Measurements from ENCODE around the gene SH2D7.

The SH2D7 gene

GRCh38 chr15:78071383-78071782, 21.0 kb upstream of the SH2D7 start:
- Histone ChIP-seq H3K9me3 (replicated peaks in 1 of 11) (no peaks in the 10 kb centered on the region), H3K27me3 (no peaks in the 10 kb centered on the region), H3K27ac (peak overlapping the region in 7 of 11 experiments; percentile 73 to 91 (median 81); a peak in 9 of 22 replicates), H3K36me3 (peaks cover 0 to 15% (median 6%) of the 10 kb centered on the region in 11 experiments; a peak in 4 of 22 replicates), H3K4me3 (no peak overlapping the region), H4K20me1 (peaks cover 0 to 34% (median 5%) of the 10 kb centered on the region in 11 experiments; a peak in 5 of 22 replicates), H3K9ac (no peak overlapping the region), H3K4me2 (peak overlapping the region; percentile 14 to 97 (median 90); a peak in 19 of 22 replicates), H3K4me1 (peaks cover 80 to 100% (median 86%) of the 10 kb centered on the region in 10 experiments)
- TF ChIP-seq Cebpa-rat (IDR thresholded peaks at IDR 0.05): no peak

- no peaks in the 10 kb centered on the region for H3K27me3 ChIP-seq
- no peaks in the 10 kb centered on the region for H3K9me3 ChIP-seq (replicated peaks in 1 of 11)
- TF ChIP-seq Cebpa-rat (IDR thresholded peaks at IDR 0.05): no peak
- peak overlapping the region; percentile 14 to 97 (median 90); a peak in 20 of 22 replicates for H3K4me2 ChIP-seq
- peaks cover 75 to 92% (median 82%) of the 10 kb centered on the region in 10 experiments for H3K4me1 ChIP-seq
- no peak overlapping the region for H3K4me3 ChIP-seq
- H3K27ac ChIP-seq: peak overlapping the region in 6 of 11 experiments; percentile 1 to 39 (median 9); a peak in 5 of 22 replicates
- H3K36me3 ChIP-seq: peaks cover 0 to 15% (median 6%) of the 10 kb centered on the region in 11 experiments; a peak in 4 of 22 replicates
- H4K20me1 ChIP-seq: peaks cover 0 to 32% (median 6%) of the 10 kb centered on the region in 11 experiments; a peak in 5 of 22 replicates
- H3K9ac ChIP-seq: peak overlapping the region in 5 of 11 experiments; percentile 4 to 56 (median 27); a peak in 5 of 22 replicates
Measured at GRCh38 chr15:78072080-78072892, 20.1 kb upstream of the SH2D7 start.

GRCh38 chr15:78073046-78073787, 19.1 kb upstream of the SH2D7 start:
- TF ChIP-seq Cebpa-rat (IDR thresholded peaks at IDR 0.05): no peak
- peak overlapping the region in 4 of 11 experiments; percentile 4 to 56 (median 34); a peak in 4 of 22 replicates for H3K9ac ChIP-seq
- H3K4me2 ChIP-seq: peak overlapping the region in 10 of 11 experiments; percentile 76 to 97 (median 90); a peak in 14 of 22 replicates
- peaks cover 70 to 85% (median 77%) of the 10 kb centered on the region in 10 experiments for H3K4me1 ChIP-seq
- peaks cover 0 to 15% (median 6%) of the 10 kb centered on the region in 11 experiments; a peak in 4 of 22 replicates for H3K36me3 ChIP-seq
- H3K4me3 ChIP-seq: no peak overlapping the region
- no peaks in the 10 kb centered on the region for H3K9me3 ChIP-seq (replicated peaks in 1 of 11)
- no peaks in the 10 kb centered on the region for H3K27me3 ChIP-seq
- H3K27ac ChIP-seq: peak overlapping the region in 6 of 11 experiments; percentile 1 to 39 (median 10); a peak in 4 of 22 replicates
- H4K20me1 ChIP-seq: peaks cover 0 to 27% (median 6%) of the 10 kb centered on the region in 11 experiments; a peak in 5 of 22 replicates

GRCh38 chr15:78075490-78076230, 16.7 kb upstream of the SH2D7 start:
- Histone ChIP-seq H3K27me3 (no peaks in the 10 kb centered on the region), H3K27ac (peak overlapping the region in 10 of 11 experiments; percentile 2 to 96 (median 82); a peak in 17 of 22 replicates), H3K4me3 (peak overlapping the region; percentile 88 to 99 (median 95)), H4K20me1 (peaks cover 0 to 27% (median 6%) of the 10 kb centered on the region in 11 experiments; a peak in 5 of 22 replicates), H3K4me2 (peak overlapping the region; percentile 77 to 97 (median 90)), H3K9ac (peak overlapping the region; percentile 81 to 95 (median 87)), H3K36me3 (peaks cover 0 to 15% (median 6%) of the 10 kb centered on the region in 11 experiments; a peak in 4 of 22 replicates), H3K9me3 (replicated peaks in 1 of 11) (no peaks in the 10 kb centered on the region), H3K4me1 (peaks cover 45 to 77% (median 53%) of the 10 kb centered on the region in 10 experiments)
- no peak for TF ChIP-seq Cebpa-rat (IDR thresholded peaks at IDR 0.05)

GRCh38 chr15:78076231-78077052, 15.9 kb upstream of the SH2D7 start:
- TF ChIP-seq Cebpa-rat (IDR thresholded peaks at IDR 0.05): no peak
- Histone ChIP-seq H3K36me3 (peaks cover 0 to 15% (median 6%) of the 10 kb centered on the region in 11 experiments; a peak in 4 of 22 replicates), H3K27ac (peak overlapping the region; percentile 59 to 96 (median 83); a peak in 20 of 22 replicates), H4K20me1 (peaks cover 0 to 27% (median 6%) of the 10 kb centered on the region in 11 experiments; a peak in 5 of 22 replicates), H3K4me1 (peaks cover 37 to 75% (median 45%) of the 10 kb centered on the region in 10 experiments), H3K4me2 (peak overlapping the region; percentile 77 to 97 (median 90)), H3K9me3 (replicated peaks in 1 of 11) (no peaks in the 10 kb centered on the region), H3K27me3 (no peaks in the 10 kb centered on the region), H3K4me3 (peak overlapping the region; percentile 88 to 99 (median 95)), H3K9ac (peak overlapping the region; percentile 81 to 95 (median 87))

GRCh38 chr15:78077053-78077870, 15.1 kb upstream of the SH2D7 start, which contains the start of gene TBC1D2B:
Gene TBC1D2B, minus strand, starts transcription at chr15:78077711. Its CDS starts 59 bp downstream, at chr15:78077652.
- Histone ChIP-seq H3K9me3 (replicated peaks in 1 of 11) (no peaks in the 10 kb centered on the region), H3K4me3 (peak within 1 kb of the TSS; percentile 88 to 99 (median 95)), H3K9ac (peak within 1 kb of the TSS; percentile 81 to 95 (median 87)), H3K4me2 (peak within 1 kb of the TSS; percentile 77 to 97 (median 90)), H3K36me3 (peaks cover 0 to 9% (median 6%) of the 10 kb centered on the region in 11 experiments; a peak in 4 of 22 replicates), H3K27me3 (no peaks in the 10 kb centered on the region), H3K27ac (peak within 1 kb of the TSS; percentile 59 to 96 (median 83)), H3K4me1 (peaks cover 31 to 75% (median 40%) of the 10 kb centered on the region in 10 experiments), H4K20me1 (peaks cover 0 to 19% (median 6%) of the 10 kb centered on the region in 11 experiments; a peak in 5 of 22 replicates)
- TF ChIP-seq Cebpa-rat (IDR thresholded peaks at IDR 0.05): peak in 1 of 11 experiments; percentile 51; a peak in 1 of 22 replicates
